ENCODE measurements around the gene LPCAT4. TPM values are rescaled to one million over a fixed set of nuclear protein-coding genes. Genes with fewer than 3 reads are reported as not detected.

The LPCAT4 gene
- total and polyA plus RNA-seq, 9 of the 15 experiments (the other 6 are each of a cell fraction or from before 2014, with no cell fraction given) = 7.3 to 34.3 (median 14.4) TPM

GRCh38 chr15:34367101-34368081 lies at the start of gene LPCAT4 (continued):
- TF ChIP-seq, protein P1, sequence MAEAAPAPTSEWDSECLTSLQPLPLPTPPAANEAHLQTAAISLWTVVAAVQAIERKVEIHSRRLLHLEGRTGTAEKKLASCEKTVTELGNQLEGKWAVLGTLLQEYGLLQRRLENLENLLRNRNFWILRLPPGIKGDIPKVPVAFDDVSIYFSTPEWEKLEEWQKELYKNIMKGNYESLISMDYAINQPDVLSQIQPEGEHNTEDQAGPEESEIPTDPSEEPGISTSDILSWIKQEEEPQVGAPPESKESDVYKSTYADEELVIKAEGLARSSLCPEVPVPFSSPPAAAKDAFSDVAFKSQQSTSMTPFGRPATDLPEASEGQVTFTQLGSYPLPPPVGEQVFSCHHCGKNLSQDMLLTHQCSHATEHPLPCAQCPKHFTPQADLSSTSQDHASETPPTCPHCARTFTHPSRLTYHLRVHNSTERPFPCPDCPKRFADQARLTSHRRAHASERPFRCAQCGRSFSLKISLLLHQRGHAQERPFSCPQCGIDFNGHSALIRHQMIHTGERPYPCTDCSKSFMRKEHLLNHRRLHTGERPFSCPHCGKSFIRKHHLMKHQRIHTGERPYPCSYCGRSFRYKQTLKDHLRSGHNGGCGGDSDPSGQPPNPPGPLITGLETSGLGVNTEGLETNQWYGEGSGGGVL (CRISPR knock-in tag; IDR thresholded peaks at IDR 0.05) = no peak
- TF ChIP-seq GABPA (tag; conservative IDR thresholded peaks at IDR 0.05; ENCODE audit: low read depth) (peak; percentile 56), HDGF (IDR thresholded peaks at IDR 0.05) (no peak), FUS (optimal IDR thresholded peaks at IDR 0.05; ENCODE audit: low read depth, low read length) (peak; percentile 74), NR2C1 (IDR thresholded peaks at IDR 0.05) (no peak), NR2C1 (tag; IDR thresholded peaks at IDR 0.05) (peak; percentile 23; the same call in 1 of the 2 replicates), SOX6 (IDR thresholded peaks at IDR 0.05) (0 out of 2 replicates have a peak, but pooled peaks have one; percentile 21), CXXC5 (CRISPR knock-in tag; IDR thresholded peaks at IDR 0.05) (peak; percentile 75), ARID1B (IDR thresholded peaks at IDR 0.05) (peak; percentile 57; the same call in 1 of the 2 replicates), ESRRA (IDR thresholded peaks at IDR 0.05; ENCODE audit: borderline replicate concordance, low read depth) (peak; percentile 58; the same call in 1 of the 2 replicates), TCF3 (CRISPR knock-in tag; IDR thresholded peaks at IDR 0.05) (peak; percentile 32; the same call in 1 of the 2 replicates), CREBBP (IDR thresholded peaks at IDR 0.05; ENCODE audit: low read depth, low read length) (no peak), C11orf30 (IDR thresholded peaks at IDR 0.05; ENCODE audit: low read depth) (no peak), POLR3G (IDR thresholded peaks at IDR 0.05; ENCODE audit: extremely low read depth, insufficient read length, insufficient replicate concordance) (no peak), PHTF2 (CRISPR knock-in tag; IDR thresholded peaks at IDR 0.05) (no peak), MYC (IDR thresholded peaks at IDR 0.05; ENCODE audit: low read depth, low read length) (peak; percentile 87), MYC (CRISPR knock-in tag; IDR thresholded peaks at IDR 0.05; ENCODE audit: borderline replicate concordance, low read depth) (peak; percentile 82; the same call in 1 of the 2 replicates)
- TF ChIP-seq, protein P2, sequence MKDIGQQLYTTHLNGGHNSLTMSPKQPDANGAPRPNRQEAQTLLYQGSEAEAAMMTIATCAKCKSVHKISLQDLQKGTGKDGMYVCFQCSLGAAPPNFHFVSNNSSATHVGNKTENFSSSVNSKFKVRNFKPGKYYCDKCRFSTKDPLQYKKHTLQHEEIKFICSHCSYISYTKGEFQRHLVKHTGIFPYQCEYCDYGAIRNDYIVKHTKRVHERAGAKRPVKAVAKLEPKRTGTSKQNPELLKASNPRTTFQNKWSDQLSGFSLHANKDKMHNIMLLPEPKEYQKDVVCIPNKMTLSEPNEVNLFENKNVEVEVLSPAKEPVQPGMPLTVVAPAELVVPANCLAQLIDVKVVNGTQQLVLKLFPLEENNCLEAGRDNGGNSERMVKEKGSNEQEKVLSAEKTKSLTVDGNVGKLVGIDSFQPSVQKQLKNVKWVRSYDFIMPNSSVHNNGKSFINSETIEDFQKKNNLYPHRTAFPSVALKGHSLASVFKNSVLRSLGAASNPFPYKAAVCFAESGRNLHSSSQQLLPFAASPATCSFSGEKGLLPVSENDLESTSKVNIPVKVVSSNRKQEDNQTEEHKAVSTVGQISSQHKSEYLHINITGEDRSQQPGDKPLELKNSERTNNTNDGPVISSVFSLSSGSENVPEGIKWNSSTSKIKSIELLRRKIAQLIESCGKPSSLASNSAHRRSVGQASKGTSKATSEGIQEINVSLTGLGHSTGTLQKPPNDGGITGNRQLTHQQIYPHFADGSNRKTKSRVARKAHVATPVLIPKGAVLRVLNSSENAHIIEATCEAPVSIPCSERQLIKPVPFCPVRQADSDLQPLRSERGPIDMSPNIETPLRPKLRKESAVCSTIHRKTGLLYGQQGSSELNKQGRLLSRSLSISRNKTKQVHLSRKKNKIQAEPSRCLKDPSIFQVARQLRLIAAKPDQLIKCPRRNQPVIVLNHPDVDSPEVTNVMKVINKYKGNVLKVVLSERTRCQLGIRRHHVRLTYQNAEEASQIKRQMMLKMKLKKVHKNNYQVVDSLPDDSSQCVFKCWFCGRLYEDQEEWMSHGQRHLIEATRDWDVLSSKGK (CRISPR knock-in tag; IDR thresholded peaks at IDR 0.05) = no peak
- TF ChIP-seq, protein P3, sequence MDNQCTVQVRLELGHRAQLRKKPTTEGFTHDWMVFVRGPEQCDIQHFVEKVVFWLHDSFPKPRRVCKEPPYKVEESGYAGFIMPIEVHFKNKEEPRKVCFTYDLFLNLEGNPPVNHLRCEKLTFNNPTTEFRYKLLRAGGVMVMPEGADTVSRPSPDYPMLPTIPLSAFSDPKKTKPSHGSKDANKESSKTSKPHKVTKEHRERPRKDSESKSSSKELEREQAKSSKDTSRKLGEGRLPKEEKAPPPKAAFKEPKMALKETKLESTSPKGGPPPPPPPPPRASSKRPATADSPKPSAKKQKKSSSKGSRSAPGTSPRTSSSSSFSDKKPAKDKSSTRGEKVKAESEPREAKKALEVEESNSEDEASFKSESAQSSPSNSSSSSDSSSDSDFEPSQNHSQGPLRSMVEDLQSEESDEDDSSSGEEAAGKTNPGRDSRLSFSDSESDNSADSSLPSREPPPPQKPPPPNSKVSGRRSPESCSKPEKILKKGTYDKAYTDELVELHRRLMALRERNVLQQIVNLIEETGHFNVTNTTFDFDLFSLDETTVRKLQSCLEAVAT (IDR thresholded peaks at IDR 0.05) = 0 out of 4 replicates have a peak, but pooled peaks of 1 of the 2 experiments have one; percentile 34

All from K562 (cell line).